PC-9 (cell line): ENCODE data around the gene PRR33.

Source experiments
- EZH2 ChIP-seq: fragments of 200-600 bp; sonication (generic); IDR thresholded peaks from 2 replicates; pipeline ENCODE4 v1.8.0; 2017; ENCODE audit warnings: antibody characterized with exemption, low read depth
- TF ChIP-seq, protein P1 (sequence below): fragments of 200-600 bp; sonication (generic); conservative IDR thresholded peaks from 2 replicates; pipeline ENCODE4 v1.6.1; 2017; ENCODE audit warnings: mixed run types, antibody characterized with exemption, mild to moderate bottlenecking, moderate library complexity

DNA sequence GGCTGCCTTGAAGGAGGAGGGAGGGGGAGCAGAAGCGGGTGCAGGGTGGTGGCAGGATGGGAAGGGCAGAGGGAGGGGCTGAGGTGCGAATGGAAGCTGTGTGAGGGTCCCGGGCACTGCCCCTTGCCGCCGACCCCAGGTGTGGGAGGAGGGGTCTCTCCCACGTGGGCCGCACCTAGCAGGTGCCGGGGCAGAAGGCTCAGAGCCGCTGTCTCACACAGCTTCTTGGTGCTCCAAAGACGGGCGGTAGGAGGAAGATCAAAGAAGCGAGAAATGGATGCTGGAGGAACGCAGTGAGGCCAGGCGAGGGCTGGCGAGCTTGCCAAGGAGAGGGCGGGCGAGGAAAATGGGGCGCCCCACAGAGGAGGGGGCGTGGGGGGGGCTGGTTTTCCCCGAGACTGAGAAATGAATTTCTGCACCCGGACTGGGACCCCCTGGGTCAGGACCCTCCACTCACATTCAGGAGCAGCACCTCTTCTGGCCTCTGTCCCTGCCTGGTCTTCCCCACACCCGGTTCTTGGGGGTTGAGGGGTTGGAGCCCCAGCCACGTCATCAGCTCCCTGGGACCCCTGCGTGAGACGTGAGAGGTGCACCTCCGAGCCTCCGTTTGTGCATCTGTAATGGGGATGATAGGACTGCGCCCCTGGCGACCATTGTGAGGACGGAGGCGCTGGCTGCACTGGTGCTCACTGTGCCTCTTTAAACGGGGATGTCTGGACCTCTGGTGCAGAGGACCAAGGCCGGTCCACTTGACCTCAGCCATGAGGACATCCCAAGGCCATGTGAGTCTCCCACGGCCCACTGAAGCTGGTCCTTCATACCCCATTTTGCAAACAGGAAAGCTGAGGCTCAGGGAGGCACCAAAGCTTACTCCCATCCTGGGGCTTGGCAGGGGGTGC is 22.0 kb downstream of the PRR33 start:
- TF ChIP-seq, protein P1, sequence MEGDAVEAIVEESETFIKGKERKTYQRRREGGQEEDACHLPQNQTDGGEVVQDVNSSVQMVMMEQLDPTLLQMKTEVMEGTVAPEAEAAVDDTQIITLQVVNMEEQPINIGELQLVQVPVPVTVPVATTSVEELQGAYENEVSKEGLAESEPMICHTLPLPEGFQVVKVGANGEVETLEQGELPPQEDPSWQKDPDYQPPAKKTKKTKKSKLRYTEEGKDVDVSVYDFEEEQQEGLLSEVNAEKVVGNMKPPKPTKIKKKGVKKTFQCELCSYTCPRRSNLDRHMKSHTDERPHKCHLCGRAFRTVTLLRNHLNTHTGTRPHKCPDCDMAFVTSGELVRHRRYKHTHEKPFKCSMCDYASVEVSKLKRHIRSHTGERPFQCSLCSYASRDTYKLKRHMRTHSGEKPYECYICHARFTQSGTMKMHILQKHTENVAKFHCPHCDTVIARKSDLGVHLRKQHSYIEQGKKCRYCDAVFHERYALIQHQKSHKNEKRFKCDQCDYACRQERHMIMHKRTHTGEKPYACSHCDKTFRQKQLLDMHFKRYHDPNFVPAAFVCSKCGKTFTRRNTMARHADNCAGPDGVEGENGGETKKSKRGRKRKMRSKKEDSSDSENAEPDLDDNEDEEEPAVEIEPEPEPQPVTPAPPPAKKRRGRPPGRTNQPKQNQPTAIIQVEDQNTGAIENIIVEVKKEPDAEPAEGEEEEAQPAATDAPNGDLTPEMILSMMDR: 0 out of 2 replicates have a peak, but pooled peaks have one; percentile 20
- no peak for TF ChIP-seq EZH2
